ENCODE data around the gene DISC1.

The DISC1 gene

GRCh38 chr1:232057896-232058274 is 431.3 kb downstream of the DISC1 start:
- DNase-seq, result no peak

GRCh38 chr1:232059726-232060374 is 433.3 kb downstream of the DISC1 start:
- DNase-seq, result no peak

- DNase-seq, result no peak
Measured at GRCh38 chr1:232062967-232063366, 436.4 kb downstream of the DISC1 start.

DNA sequence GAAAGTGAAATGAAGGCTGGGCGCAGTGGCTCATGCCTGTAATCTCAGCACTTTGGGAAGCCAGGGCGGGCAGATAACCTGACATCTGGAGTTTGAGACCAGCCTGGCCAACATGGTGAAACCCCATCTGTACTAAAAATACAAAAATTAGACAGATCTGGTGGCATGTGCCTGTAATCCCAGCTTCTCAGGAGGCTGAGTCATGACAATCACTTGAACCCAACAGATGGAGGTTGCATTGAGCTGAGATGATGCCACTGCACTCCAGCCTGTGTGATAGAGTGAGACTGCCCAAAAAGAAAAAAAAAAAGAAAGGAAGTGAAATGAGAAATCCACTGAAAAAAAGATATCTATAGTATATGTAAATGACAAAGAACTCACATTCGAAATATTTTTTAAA is 439.9 kb downstream of the DISC1 start:
- no peak for DNase-seq

- no peak for DNase-seq
Measured at GRCh38 chr1:232074265-232074664, 447.7 kb downstream of the DISC1 start.

DNA sequence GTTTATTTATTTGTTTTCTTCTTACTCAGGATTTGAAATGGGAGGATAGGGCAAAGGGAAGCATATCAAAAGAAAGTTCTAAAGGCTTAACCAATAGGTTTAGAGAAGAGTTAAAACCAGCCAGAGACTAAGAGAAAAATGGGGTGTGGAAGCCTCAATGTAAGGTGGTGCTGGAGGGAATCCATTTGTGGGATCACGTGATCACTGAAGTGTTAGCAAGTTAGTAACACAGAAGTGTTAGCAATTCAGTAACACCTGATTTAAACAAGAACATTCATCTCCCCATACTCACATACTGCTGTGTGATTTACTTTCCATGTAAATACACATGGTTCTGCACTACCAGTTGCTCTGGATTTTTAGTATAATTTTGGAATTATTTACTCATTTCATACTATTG is 451.2 kb downstream of the DISC1 start:
- no peak for DNase-seq

GRCh38 chr1:232084584-232085223 is 458.1 kb downstream of the DISC1 start:
- no peak for DNase-seq

DNA sequence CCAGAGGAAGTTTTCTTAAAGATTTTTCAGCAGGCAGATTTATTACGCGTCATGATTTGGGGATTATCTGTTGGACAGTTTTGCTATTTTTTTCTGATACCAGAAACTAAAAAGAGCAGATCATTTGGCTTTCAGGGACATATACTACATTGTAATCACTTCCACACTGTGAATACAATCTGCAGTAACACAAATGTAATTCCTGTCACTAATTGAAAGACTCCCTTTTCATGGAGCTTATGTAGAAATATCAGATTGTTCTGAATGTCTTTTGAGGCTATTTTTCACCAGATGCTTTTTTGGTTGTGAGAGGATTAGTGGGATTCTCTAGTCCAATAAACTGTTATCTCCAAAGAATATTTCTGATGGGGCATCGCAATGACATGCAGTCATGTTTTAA is 464.2 kb downstream of the DISC1 start:
- no peak for DNase-seq
